ENCODE data around the gene PRR13. TPM values are rescaled to one million over a fixed set of nuclear protein-coding genes. Genes with fewer than 3 reads are reported as not detected.

Gene PRR13, protein sequence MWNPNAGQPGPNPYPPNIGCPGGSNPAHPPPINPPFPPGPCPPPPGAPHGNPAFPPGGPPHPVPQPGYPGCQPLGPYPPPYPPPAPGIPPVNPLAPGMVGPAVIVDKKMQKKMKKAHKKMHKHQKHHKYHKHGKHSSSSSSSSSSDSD
- 44.8 TPM for total RNA-seq

DNA sequence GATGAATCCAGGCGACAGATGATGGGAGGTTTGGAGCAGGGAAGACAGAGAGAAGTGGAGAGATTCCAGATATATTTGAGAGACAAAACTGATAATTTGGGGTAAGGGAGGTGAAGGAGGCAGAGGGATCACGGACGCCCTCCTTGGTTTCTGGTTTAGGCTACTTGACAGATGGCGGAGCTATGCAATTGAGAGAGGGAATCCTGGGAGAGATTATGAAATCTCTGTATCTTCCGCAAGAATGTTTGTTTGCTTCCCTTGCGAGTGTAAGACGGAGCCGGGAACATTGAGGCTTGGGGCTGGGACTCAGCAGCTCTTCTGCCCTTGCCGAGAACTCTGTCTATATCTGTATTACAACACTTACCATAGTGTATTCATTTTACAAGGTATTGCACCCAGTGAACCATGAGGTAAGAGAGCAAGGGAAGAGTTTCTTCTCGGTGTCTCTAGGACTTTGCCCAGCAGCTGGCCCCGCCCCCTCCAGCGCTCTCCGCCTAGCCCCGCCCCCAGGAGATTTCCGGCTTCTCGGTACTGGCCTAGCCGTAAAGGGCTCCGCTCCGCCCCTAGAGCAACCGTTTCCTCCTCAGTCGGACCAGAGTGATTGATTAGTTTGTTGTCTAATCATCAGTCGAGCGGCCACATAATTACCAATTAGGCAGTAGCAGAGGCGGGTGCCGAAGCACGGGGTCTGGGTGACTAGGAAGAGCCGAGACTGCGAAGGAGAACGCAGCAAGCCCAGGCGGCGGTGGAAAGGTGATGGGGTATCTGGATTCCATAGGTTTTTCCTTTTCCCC lies at the start of gene PRR13:
PRR13 (plus strand) TSS at position 695 of the 794 bp plus-strand sequence. CDS start 981 bp downstream, outside the sequence.

DNA sequence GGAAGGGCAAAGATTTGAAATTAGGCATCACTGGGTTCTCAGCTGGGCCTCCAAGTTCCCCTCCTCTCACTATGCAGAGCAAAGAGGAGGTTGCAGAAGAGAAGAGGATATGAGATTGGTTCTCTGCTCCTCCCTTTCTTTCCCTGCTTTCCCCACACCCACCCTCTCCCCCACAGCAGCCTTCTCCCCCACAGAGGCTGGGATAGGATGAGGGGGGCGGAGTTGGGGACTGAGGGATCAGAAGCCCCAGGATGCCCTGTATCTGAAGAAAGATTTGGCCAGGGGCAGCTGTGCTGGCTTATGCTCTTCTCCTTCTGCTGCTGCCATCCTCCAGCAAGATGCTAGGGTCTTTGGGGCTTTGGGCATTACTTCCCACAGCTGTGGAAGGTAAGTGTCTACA lies 17.9 kb upstream of the PRR13 start, which contains the start of gene AMHR2:
AMHR2 (plus strand) TSS at position 259 of the 400 bp plus-strand sequence; CDS start at position 339, 80 bp downstream.

DNA sequence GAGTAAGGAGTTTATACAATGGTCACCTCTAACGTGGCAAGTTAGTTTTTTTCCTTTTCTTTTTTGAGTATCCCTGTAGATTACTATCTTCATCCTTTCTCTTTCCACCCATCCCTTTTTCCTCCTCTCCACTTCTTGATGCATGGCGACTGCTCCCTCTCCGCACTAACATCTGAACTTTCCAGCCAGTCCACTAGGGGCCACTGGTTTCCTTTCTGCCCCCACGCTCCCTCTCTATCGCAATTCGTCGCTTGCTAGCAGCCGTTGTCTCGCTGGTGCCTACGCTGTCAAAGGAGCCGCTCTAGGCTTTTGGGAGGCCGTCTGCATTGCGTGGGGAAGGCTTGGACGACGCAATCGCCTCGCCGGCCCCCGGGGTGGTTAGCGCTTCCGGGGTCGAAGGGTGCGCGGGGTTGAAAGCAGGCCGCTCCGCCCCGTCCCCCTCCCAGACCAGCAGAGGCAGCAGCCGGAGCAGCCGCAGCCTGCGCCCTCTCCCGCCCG lies 10.2 kb downstream of the PRR13 start, which contains the start of gene PCBP2:
PCBP2 (plus strand) TSS at position 442 of the 498 bp plus-strand sequence. CDS start 2,699 bp downstream, outside the sequence.

Other genes starting within 250 kb of the PRR13 start
- gene ITGB7, start 234.5 kb upstream of the PRR13 start, total RNA-seq, result 3.7 TPM
- gene RARG, start 209.5 kb upstream of the PRR13 start, total RNA-seq, result 38.4 TPM
- 9.9 TPM for gene ESPL1, start 173.4 kb upstream of the PRR13 start, total RNA-seq
- 462 TPM for gene PFDN5, start 146.2 kb upstream of the PRR13 start, total RNA-seq
- gene MYG1, start 142.0 kb upstream of the PRR13 start, total RNA-seq, result 36.9 TPM
- gene AAAS, start 120.1 kb upstream of the PRR13 start, total RNA-seq, result 57.4 TPM
- 0.23 TPM for gene SP7, start 105.4 kb upstream of the PRR13 start, total RNA-seq
- 67.6 TPM for gene SP1, start 61.6 kb upstream of the PRR13 start, total RNA-seq
- gene AMHR2, start 17.9 kb upstream of the PRR13 start, total RNA-seq, result 0.47 TPM
- gene PCBP2, start 10.4 kb downstream of the PRR13 start, total RNA-seq, result 505 TPM
- gene MAP3K12, start 57.7 kb downstream of the PRR13 start, total RNA-seq, result 18.1 TPM
- 32.9 TPM for gene TARBP2, start 59.5 kb downstream of the PRR13 start, total RNA-seq
- gene NPFF, start 65.8 kb downstream of the PRR13 start, total RNA-seq, result not detected
- gene ATF7, start 184.6 kb downstream of the PRR13 start, total RNA-seq, result 22.5 TPM
- gene ATP5MC2, start 234.3 kb downstream of the PRR13 start, total RNA-seq, result 324 TPM

Measured in metanephros (tissue), 1 donor.